ENCODE measurements around the gene SLC2A1.

The SLC2A1 gene

GRCh38 chr1:42932442-42932941 is 26.2 kb downstream of the SLC2A1 start:
- peaks cover 68% of the 10 kb centered on the region for H3K4me1 ChIP-seq (ENCODE audit: control insufficient read depth, low read length)
- peak overlapping the region; percentile 55 for H3K4me3 ChIP-seq (ENCODE audit: low read length)
- H3K9me2 ChIP-seq (replicated peaks; ENCODE audit: control insufficient read depth, low read length), result no peaks in the 10 kb centered on the region
- H3K4me2 ChIP-seq (ENCODE audit: low read length), result peak overlapping the region; percentile 83
- peaks cover 17% of the 10 kb centered on the region for H3F3A ChIP-seq (ENCODE audit: control insufficient read depth, insufficient read depth)
- H3K36me3 ChIP-seq (ENCODE audit: control insufficient read depth, low read length), result peaks cover 98% of the 10 kb centered on the region
- H3K9me3 ChIP-seq (ENCODE audit: control insufficient read depth, insufficient read depth, low read length), result no peaks in the 10 kb centered on the region
- peaks cover 49% of the 10 kb centered on the region for H4K20me1 ChIP-seq (ENCODE audit: control insufficient read depth, insufficient read depth, low read depth, low read length)
- peaks cover 75% of the 10 kb centered on the region for H3K79me2 ChIP-seq (ENCODE audit: control insufficient read depth, low read length)
- no peaks in the 10 kb centered on the region for H3K27me3 ChIP-seq (ENCODE audit: control insufficient read depth, low read length)
- TF ChIP-seq EZH2phosphoT487 (IDR thresholded peaks at IDR 0.05; ENCODE audit: borderline replicate concordance, low read length) (no peak), CTCF (IDR thresholded peaks at IDR 0.05; ENCODE audit: low read depth, low read length, poor library complexity, severe bottlenecking) (no peak)
- H3K27ac ChIP-seq (ENCODE audit: low read depth, low read length), result peak overlapping the region; percentile 85

GRCh38 chr1:42931911-42932422 is 26.7 kb downstream of the SLC2A1 start:
- Histone ChIP-seq H3F3A (ENCODE audit: control insufficient read depth, insufficient read depth) (peaks cover 21% of the 10 kb centered on the region), H3K4me2 (ENCODE audit: low read length) (peak overlapping the region; percentile 83), H3K4me1 (ENCODE audit: control insufficient read depth, low read length) (peaks cover 63% of the 10 kb centered on the region), H3K27ac (ENCODE audit: low read depth, low read length) (peak overlapping the region; percentile 85), H4K20me1 (ENCODE audit: control insufficient read depth, insufficient read depth, low read depth, low read length) (peaks cover 43% of the 10 kb centered on the region), H3K36me3 (ENCODE audit: control insufficient read depth, low read length) (peaks cover 98% of the 10 kb centered on the region), H3K4me3 (ENCODE audit: low read length) (peak overlapping the region; percentile 55), H3K9me3 (ENCODE audit: control insufficient read depth, insufficient read depth, low read length) (no peaks in the 10 kb centered on the region), H3K27me3 (ENCODE audit: control insufficient read depth, low read length) (no peaks in the 10 kb centered on the region), H3K79me2 (ENCODE audit: control insufficient read depth, low read length) (peaks cover 70% of the 10 kb centered on the region), H3K9me2 (replicated peaks; ENCODE audit: control insufficient read depth, low read length) (no peaks in the 10 kb centered on the region)
- TF ChIP-seq EZH2phosphoT487 (IDR thresholded peaks at IDR 0.05; ENCODE audit: borderline replicate concordance, low read length) (no peak), CTCF (IDR thresholded peaks at IDR 0.05; ENCODE audit: low read depth, low read length, poor library complexity, severe bottlenecking) (no peak)

GRCh38 chr1:42931108-42931539 is 27.5 kb downstream of the SLC2A1 start:
- Histone ChIP-seq H3K9me2 (replicated peaks; ENCODE audit: control insufficient read depth, low read length) (no peaks in the 10 kb centered on the region), H4K20me1 (ENCODE audit: control insufficient read depth, insufficient read depth, low read depth, low read length) (peaks cover 36% of the 10 kb centered on the region), H3K36me3 (ENCODE audit: control insufficient read depth, low read length) (peaks cover 98% of the 10 kb centered on the region), H3K9me3 (ENCODE audit: control insufficient read depth, insufficient read depth, low read length) (no peaks in the 10 kb centered on the region), H3K79me2 (ENCODE audit: control insufficient read depth, low read length) (peaks cover 61% of the 10 kb centered on the region), H3K4me2 (ENCODE audit: low read length) (peak overlapping the region; percentile 83), H3K27me3 (ENCODE audit: control insufficient read depth, low read length) (no peaks in the 10 kb centered on the region), H3F3A (ENCODE audit: control insufficient read depth, insufficient read depth) (peaks cover 29% of the 10 kb centered on the region), H3K4me3 (ENCODE audit: low read length) (peak overlapping the region; percentile 55), H3K27ac (ENCODE audit: low read depth, low read length) (peak overlapping the region; percentile 85), H3K4me1 (ENCODE audit: control insufficient read depth, low read length) (peaks cover 57% of the 10 kb centered on the region)
- TF ChIP-seq CTCF (IDR thresholded peaks at IDR 0.05; ENCODE audit: low read depth, low read length, poor library complexity, severe bottlenecking) (peak; percentile 64), EZH2phosphoT487 (IDR thresholded peaks at IDR 0.05; ENCODE audit: borderline replicate concordance, low read length) (no peak)

All from DOHH2 (cell line).